ENCODE results near the gene CYP1B1. TPM values are rescaled to one million over a fixed set of nuclear protein-coding genes. Genes with fewer than 3 reads are reported as not detected.

CYP1B1 gene
- total and polyA plus RNA-seq, 4 donors: 9.8 to 47.7 (median 31.3) TPM

DNA sequence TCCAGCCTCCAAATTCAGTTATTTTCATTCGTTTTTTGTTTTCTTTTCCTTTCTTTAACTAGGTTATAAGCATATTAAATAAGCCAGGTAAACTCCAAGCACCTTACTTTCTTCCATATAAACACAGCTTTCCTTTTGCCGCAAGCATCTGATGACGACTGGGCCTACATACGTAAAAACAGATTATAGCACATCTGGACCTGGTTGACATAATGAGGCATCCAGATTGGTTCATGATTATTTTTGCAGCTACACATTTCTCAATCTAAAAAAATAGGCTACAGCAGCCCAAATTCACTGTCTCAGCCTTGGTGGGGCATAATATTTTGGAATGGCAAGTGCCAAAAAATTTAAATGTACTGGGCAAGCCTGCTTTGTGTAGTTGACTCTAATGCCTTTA, 7.7 kb downstream of the CYP1B1 start:
- TF ChIP-seq, protein P1, sequence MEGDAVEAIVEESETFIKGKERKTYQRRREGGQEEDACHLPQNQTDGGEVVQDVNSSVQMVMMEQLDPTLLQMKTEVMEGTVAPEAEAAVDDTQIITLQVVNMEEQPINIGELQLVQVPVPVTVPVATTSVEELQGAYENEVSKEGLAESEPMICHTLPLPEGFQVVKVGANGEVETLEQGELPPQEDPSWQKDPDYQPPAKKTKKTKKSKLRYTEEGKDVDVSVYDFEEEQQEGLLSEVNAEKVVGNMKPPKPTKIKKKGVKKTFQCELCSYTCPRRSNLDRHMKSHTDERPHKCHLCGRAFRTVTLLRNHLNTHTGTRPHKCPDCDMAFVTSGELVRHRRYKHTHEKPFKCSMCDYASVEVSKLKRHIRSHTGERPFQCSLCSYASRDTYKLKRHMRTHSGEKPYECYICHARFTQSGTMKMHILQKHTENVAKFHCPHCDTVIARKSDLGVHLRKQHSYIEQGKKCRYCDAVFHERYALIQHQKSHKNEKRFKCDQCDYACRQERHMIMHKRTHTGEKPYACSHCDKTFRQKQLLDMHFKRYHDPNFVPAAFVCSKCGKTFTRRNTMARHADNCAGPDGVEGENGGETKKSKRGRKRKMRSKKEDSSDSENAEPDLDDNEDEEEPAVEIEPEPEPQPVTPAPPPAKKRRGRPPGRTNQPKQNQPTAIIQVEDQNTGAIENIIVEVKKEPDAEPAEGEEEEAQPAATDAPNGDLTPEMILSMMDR (IDR thresholded peaks at IDR 0.05; ENCODE audit: control extremely low read depth, extremely low read depth): no peak
- Histone ChIP-seq H3K4me3 (no peak overlapping the region), H3K9ac (ENCODE audit: insufficient read depth in 1 of 2, low read length in 2 of 2) (no peak overlapping the region), H3K36me3 (ENCODE audit: control insufficient read depth in 4 of 4, insufficient read depth in 4 of 4, low read length in 4 of 4) (peaks cover 0 to 2% (median 0%) of the 10 kb centered on the region in 4 donors), H3K27ac (ENCODE audit: low read depth in 1 of 2, low read length in 1 of 2) (no peak overlapping the region), H3K9me3 (ENCODE audit: control insufficient read depth in 4 of 4, insufficient read depth in 3 of 4, low read length in 3 of 4) (no peaks in the 10 kb centered on the region), H3K27me3 (ENCODE audit: control insufficient read depth in 3 of 3, insufficient read depth in 3 of 3, low read length in 2 of 3) (peaks cover 0 to 15% (median 9%) of the 10 kb centered on the region in 3 donors), H3K4me1 (ENCODE audit: control insufficient read depth in 5 of 5, insufficient read depth in 5 of 5, low read length in 5 of 5) (peaks cover 0 to 6% (median 0%) of the 10 kb centered on the region in 5 donors)
- DNase-seq: no peak
- no peak for ATAC-seq (ENCODE audit: insufficient read depth, low FRiP score)
- WGBS, 2 donors: 91 to 94% methylated on average over 4 of the region's 4 CpGs

DNA sequence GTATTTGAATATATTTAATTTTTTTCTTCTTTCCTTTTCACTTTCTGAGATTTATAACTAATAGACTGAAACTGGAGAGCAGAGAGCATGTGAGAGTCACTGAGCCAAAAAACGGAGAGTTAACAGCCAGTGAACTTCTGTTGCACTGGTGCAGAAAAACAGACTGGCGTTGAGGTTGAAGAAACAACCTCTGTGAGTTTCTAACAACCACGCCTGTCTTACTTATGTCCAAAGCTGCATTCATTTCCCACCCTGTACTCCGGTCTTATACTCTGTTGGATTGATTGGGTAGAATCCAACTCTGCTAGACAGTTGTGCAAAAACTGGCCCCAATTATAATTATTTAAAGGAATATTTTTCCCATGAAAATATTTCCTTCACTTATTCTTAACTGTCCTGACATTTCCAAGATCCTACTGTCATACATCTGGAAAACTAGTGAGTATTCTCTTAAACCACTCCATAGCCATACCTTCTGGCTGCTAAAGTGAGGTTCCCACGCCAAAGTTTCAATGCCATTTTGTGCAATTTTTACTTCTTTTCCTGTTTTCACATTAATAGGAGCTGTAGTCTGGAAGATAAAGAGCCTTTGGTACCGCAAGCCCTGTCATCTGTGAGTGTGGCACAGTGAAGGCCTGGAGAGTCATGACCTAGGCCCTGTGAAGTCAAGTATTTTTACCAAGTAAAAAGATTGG, 9.4 kb downstream of the CYP1B1 start:
- TF ChIP-seq, protein P1 (IDR thresholded peaks at IDR 0.05; ENCODE audit: control extremely low read depth, extremely low read depth): no peak
- no peak overlapping the region for H3K27ac ChIP-seq (ENCODE audit: low read depth in 1 of 2, low read length in 1 of 2)
- H3K9ac ChIP-seq (ENCODE audit: insufficient read depth in 1 of 2, low read length in 2 of 2): no peak overlapping the region
- H3K4me1 ChIP-seq (ENCODE audit: control insufficient read depth in 5 of 5, insufficient read depth in 5 of 5, low read length in 5 of 5): peaks cover 0 to 6% (median 0%) of the 10 kb centered on the region in 5 donors
- no peaks in the 10 kb centered on the region for H3K9me3 ChIP-seq (ENCODE audit: control insufficient read depth in 4 of 4, insufficient read depth in 3 of 4, low read length in 3 of 4)
- no peak overlapping the region for H3K4me3 ChIP-seq
- H3K36me3 ChIP-seq (ENCODE audit: control insufficient read depth in 4 of 4, insufficient read depth in 4 of 4, low read length in 4 of 4): peaks cover 0 to 2% (median 0%) of the 10 kb centered on the region in 4 donors
- DNase-seq (peak in 2 of 3 donors; percentile 2 to 19), ATAC-seq (ENCODE audit: insufficient read depth, low FRiP score) (no peak)
- peaks cover 0 to under 1% (median 0%) of the 10 kb centered on the region in 3 donors for H3K27me3 ChIP-seq (ENCODE audit: control insufficient read depth in 3 of 3, insufficient read depth in 3 of 3, low read length in 2 of 3)
- 83 to 91% methylated on average over 6 of the region's 6 CpGs for WGBS, 2 donors

DNA sequence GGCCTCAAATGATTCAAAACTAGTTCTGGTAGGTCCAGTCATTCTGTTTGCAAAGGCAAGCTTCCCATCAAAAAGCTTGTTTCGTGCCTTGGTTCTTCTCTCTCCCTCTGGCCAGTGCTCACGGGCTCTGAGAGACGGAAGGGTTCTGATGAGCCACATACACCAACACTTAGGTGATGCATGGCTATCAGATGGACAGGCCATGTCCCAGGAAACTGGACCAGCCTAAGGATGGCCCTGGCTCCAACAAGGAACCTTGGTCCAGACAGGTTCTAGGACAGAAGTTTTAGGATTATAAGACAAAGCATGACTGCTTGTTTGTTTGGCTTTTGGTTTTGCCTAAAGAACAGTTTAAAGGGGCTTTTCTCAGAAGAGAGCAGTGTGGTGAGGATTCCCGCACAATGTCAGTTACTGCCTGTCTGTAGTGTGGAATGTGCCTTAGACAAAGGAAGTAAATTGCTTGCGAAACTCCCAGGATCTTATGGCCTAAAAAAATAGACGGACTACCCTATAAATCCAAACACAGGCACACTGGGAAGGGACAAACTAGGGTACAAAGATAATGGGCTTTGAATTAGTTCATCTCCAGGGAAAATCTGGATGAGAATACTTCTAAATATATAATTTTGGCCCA, 10.3 kb downstream of the CYP1B1 start:
- Histone ChIP-seq H3K9ac (ENCODE audit: insufficient read depth in 1 of 2, low read length in 2 of 2) (no peak overlapping the region), H3K36me3 (ENCODE audit: control insufficient read depth in 4 of 4, insufficient read depth in 4 of 4, low read length in 4 of 4) (peaks cover 0 to 2% (median 0%) of the 10 kb centered on the region in 4 donors), H3K9me3 (ENCODE audit: control insufficient read depth in 4 of 4, insufficient read depth in 3 of 4, low read length in 3 of 4) (no peaks in the 10 kb centered on the region), H3K27me3 (ENCODE audit: control insufficient read depth in 3 of 3, insufficient read depth in 3 of 3, low read length in 2 of 3) (no peaks in the 10 kb centered on the region), H3K4me3 (no peak overlapping the region), H3K27ac (ENCODE audit: low read depth in 1 of 2, low read length in 1 of 2) (no peak overlapping the region), H3K4me1 (ENCODE audit: control insufficient read depth in 5 of 5, insufficient read depth in 5 of 5, low read length in 5 of 5) (peaks cover 0 to 2% (median 0%) of the 10 kb centered on the region in 5 donors)
- 84 to 86% methylated on average over 6 of the region's 6 CpGs for WGBS, 2 donors
- TF ChIP-seq, protein P1 (IDR thresholded peaks at IDR 0.05; ENCODE audit: control extremely low read depth, extremely low read depth): no peak
- DNase-seq (peak in 2 of 3 donors; percentile 10 to 11), ATAC-seq (ENCODE audit: insufficient read depth, low FRiP score) (no peak)
